Liver (tissue), 9 donors: ENCODE data around the gene EGFLAM. TPM values are rescaled to one million over a fixed set of nuclear protein-coding genes. Genes with fewer than 3 reads are reported as not detected.

Source experiments
- DNase-seq: peaks from one replicate; pipeline ENCODE4 v3.0.0-alpha.2; 2017; ENCODE audit warnings: low spot score
- H3K27ac ChIP-seq, 2 donors: one replicate each; pipeline ENCODE4 v1.7.0; 2013; ENCODE audit warnings: inconsistent platforms in 2 of 2, low read length in 2 of 2, control low read depth in 1 of 2, low read depth in 1 of 2, mild to moderate bottlenecking in 1 of 2
- H3K27me3 ChIP-seq, 4 donors: one replicate each; pipeline versions ENCODE4 v1.6.1 to v1.7.0; 2013; ENCODE audit warnings: low read length in 3 of 4, inconsistent platforms in 1 of 4, mild to moderate bottlenecking in 1 of 4, moderate library complexity in 1 of 4; ENCODE audit not compliant: control insufficient read depth in 4 of 4, insufficient read depth in 4 of 4
- H3K36me3 ChIP-seq, 4 donors: one replicate each; pipeline versions ENCODE4 v1.6.1 to v1.7.0; 2013; ENCODE audit warnings: low read length in 3 of 4, mild to moderate bottlenecking in 3 of 4, low read depth in 1 of 4, moderate library complexity in 1 of 4; ENCODE audit not compliant: control insufficient read depth in 4 of 4, insufficient read depth in 3 of 4
- H3K4me1 ChIP-seq, 4 donors: one replicate each; pipeline versions ENCODE4 v1.6.1 to v1.7.0; 2013; ENCODE audit warnings: low read length in 3 of 4, mild to moderate bottlenecking in 3 of 4, moderate library complexity in 1 of 4; ENCODE audit not compliant: control insufficient read depth in 4 of 4, insufficient read depth in 4 of 4
- H3K4me3 ChIP-seq, 3 donors: one replicate each; pipeline versions ENCODE4 v1.6.1 to v1.7.0; 2013; ENCODE audit warnings: low read length in 3 of 3, control low read depth in 1 of 3, low read depth in 1 of 3, mild to moderate bottlenecking in 1 of 3
- H3K9ac ChIP-seq, 2 donors: one replicate each; pipeline ENCODE4 v1.7.0; 2013; ENCODE audit warnings: low read length in 2 of 2, mild to moderate bottlenecking in 2 of 2, moderate library complexity in 2 of 2, control low read depth in 1 of 2, low read depth in 1 of 2
- H3K9me3 ChIP-seq, 4 donors: one replicate each; pipeline versions ENCODE4 v1.6.1 to v1.7.0; 2013; ENCODE audit warnings: low read length in 3 of 4; ENCODE audit not compliant: control insufficient read depth in 4 of 4
- ATF3 ChIP-seq: IDR thresholded peaks from 2 replicates; pipeline ENCODE4 v1.6.1; 2016; ENCODE audit warnings: antibody characterized with exemption
- EGR1 ChIP-seq, 2 donors: IDR thresholded peaks; 2 replicates each; pipeline ENCODE4 v1.6.1; 2016 to 2018; ENCODE audit warnings: antibody characterized with exemption in 2 of 2, low read depth in 2 of 2
- FOXA1 ChIP-seq: IDR thresholded peaks from 2 replicates; pipeline ENCODE4 v1.6.1; 2016; ENCODE audit warnings: antibody characterized with exemption
- FOXA2 ChIP-seq: IDR thresholded peaks from 2 replicates; pipeline ENCODE4 v1.6.1; 2016; ENCODE audit warnings: antibody characterized with exemption
- GABPA ChIP-seq, 2 donors: IDR thresholded peaks in 1 of 2; conservative IDR thresholded peaks in 1 of 2; 2 replicates each; pipeline ENCODE4 v1.6.1; 2016; ENCODE audit warnings: antibody characterized with exemption in 2 of 2, mild to moderate bottlenecking in 1 of 2, moderate library complexity in 1 of 2
- HNF4A ChIP-seq, 2 donors: conservative IDR thresholded peaks; 2 replicates each; pipeline ENCODE4 v1.6.1; 2016; ENCODE audit warnings: antibody characterized with exemption in 2 of 2, mild to moderate bottlenecking in 2 of 2
- HNF4G ChIP-seq: IDR thresholded peaks from 2 replicates; pipeline ENCODE4 v1.6.1; 2016; ENCODE audit warnings: antibody characterized with exemption
- JUND ChIP-seq, 2 donors: IDR thresholded peaks; 2 replicates each; pipeline ENCODE4 v1.6.1; 2016; ENCODE audit warnings: antibody characterized with exemption in 2 of 2
- MAX ChIP-seq: IDR thresholded peaks from 2 replicates; pipeline ENCODE4 v1.6.1; 2016; ENCODE audit warnings: antibody characterized with exemption
- NR2F2 ChIP-seq: IDR thresholded peaks from 2 replicates; pipeline ENCODE4 v1.6.1; 2016; ENCODE audit warnings: antibody characterized with exemption
- RAD21 ChIP-seq, 2 donors: IDR thresholded peaks; 2 replicates each; pipeline ENCODE4 v1.6.1; 2016; ENCODE audit warnings: antibody characterized with exemption in 2 of 2, mild to moderate bottlenecking in 2 of 2
- REST ChIP-seq: IDR thresholded peaks from 2 replicates; pipeline ENCODE4 v1.6.1; 2016; ENCODE audit warnings: antibody characterized with exemption, mild to moderate bottlenecking
- RXRA ChIP-seq, 2 donors: IDR thresholded peaks; 2 replicates each; pipeline ENCODE4 v1.6.1; 2017 to 2018; ENCODE audit warnings: antibody characterized with exemption in 2 of 2, mild to moderate bottlenecking in 1 of 2
- SP1 ChIP-seq: IDR thresholded peaks from 2 replicates; pipeline ENCODE4 v1.6.1; 2018; ENCODE audit warnings: antibody characterized with exemption, mild to moderate bottlenecking
- TAF1 ChIP-seq: conservative IDR thresholded peaks from 2 replicates; pipeline ENCODE4 v1.6.1; 2016; ENCODE audit warnings: antibody characterized with exemption, mild to moderate bottlenecking
- YY1 ChIP-seq: IDR thresholded peaks from 2 replicates; pipeline ENCODE4 v1.6.1; 2016; ENCODE audit warnings: antibody characterized with exemption, mild to moderate bottlenecking
- ZBTB33 ChIP-seq: IDR thresholded peaks from 2 replicates; pipeline ENCODE4 v1.6.1; 2016; ENCODE audit warnings: antibody characterized with exemption
- WGBS: extraction: QIAGEN DNeasy Blood & Tissue Kit; methylation state at CpG from one replicate; pipeline ENCODE4 v1.1.7; 2013; 5-methylcytosine and 5-hydroxymethylcytosine counted together
- polyA plus RNA-seq, 2 donors: library from polyadenylated mRNA; stranded (reverse) in 1 of 2; unstranded in 1 of 2; fragments of 200-250 nt in 1 of 2; fragments of >200 nt in 1 of 2; fragmentation: Nextera tagmentation in 1 of 2; extraction: Ambion mirVana in 1 of 2; gene quantifications; one replicate each; pipeline versions ENCODE4 v1.2.1 to v1.2.3, GENCODE V29; 2013 to 2015
- total RNA-seq, 2 donors: library from RNA; depleted of rRNA; stranded (reverse); fragments of >200 nt; gene quantifications; one replicate each; pipeline ENCODE4 v1.2.3, GENCODE V29; 2014
- donor health status: healthy.
- donor health status: healthy.
- donor health status: healthy.
- donor health status: healthy.
- donor health status: healthy.

EGFLAM gene
- total and polyA plus RNA-seq, 4 donors: 1.1 to 4.9 (median 1.9) TPM

DNA sequence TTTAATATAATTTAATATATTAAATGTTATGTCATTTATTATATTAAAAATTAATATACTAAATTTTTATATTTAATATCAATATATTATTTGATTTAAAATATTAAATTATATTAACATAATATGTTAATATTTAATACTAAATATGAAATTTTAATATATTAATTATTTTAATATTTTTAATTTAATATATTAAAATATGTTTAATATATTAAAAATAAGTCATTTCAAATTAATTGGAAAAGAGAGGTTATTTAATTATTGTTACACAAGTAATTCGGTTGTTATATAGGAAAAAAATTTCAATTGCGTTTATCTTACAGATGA is 183.9 kb downstream of the EGFLAM start:
- Histone ChIP-seq H3K27me3 (no peaks in the 10 kb centered on the region), H3K9me3 (no peaks in the 10 kb centered on the region), H3K9ac (no peak overlapping the region), H3K27ac (no peak overlapping the region), H3K4me1 (peaks cover 0 to 2% (median 0%) of the 10 kb centered on the region in 4 donors), H3K36me3 (no peaks in the 10 kb centered on the region), H3K4me3 (no peak overlapping the region)
- 90% methylated on average over 2 of the region's 2 CpGs for WGBS
- TF ChIP-seq HNF4A (conservative IDR thresholded peaks at IDR 0.05): no peak
- TF ChIP-seq HNF4G: no peak
- TF ChIP-seq REST: no peak
- no peak for TF ChIP-seq ATF3
- TF ChIP-seq RAD21 (IDR thresholded peaks at IDR 0.05): no peak
- TF ChIP-seq JUND (IDR thresholded peaks at IDR 0.05): no peak
- no peak for TF ChIP-seq GABPA (IDR thresholded peaks at IDR 0.05 in 1 of 2, conservative IDR thresholded peaks at IDR 0.05 in 1 of 2)
- DNase-seq: no peak

DNA sequence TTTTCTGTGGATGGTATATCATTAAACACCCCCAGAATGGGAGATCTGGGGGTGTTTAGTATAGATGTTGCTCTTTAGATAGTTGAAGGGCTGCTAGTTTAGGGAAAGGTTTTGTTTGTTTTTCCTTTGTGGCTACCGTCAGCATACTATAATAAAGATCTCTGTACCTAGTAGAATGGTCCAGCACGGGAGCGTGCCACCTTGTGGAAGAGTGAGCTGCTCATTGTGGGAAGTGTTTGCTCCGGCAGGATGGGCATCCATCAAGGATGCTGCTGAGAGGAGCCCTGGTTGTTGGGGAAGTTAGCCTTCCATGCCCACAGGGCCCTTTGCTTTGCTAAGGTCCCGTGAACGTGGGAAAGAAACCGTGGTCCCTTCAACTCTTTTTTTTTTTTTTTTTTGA is 185.0 kb downstream of the EGFLAM start:
- Histone ChIP-seq H3K4me1 (peaks cover 0 to 2% (median 0%) of the 10 kb centered on the region in 4 donors), H3K27ac (no peak overlapping the region), H3K36me3 (no peaks in the 10 kb centered on the region), H3K27me3 (no peaks in the 10 kb centered on the region), H3K4me3 (no peak overlapping the region), H3K9ac (no peak overlapping the region), H3K9me3 (no peaks in the 10 kb centered on the region)
- TF ChIP-seq ZBTB33 (no peak), MAX (no peak), TAF1 (no peak), EGR1 (IDR thresholded peaks at IDR 0.05; ENCODE audit: low read depth in 2 of 2) (no peak), HNF4G (no peak), YY1 (no peak), JUND (IDR thresholded peaks at IDR 0.05) (no peak), FOXA2 (no peak), NR2F2 (no peak), FOXA1 (no peak), REST (no peak), GABPA (IDR thresholded peaks at IDR 0.05 in 1 of 2, conservative IDR thresholded peaks at IDR 0.05 in 1 of 2) (no peak), ATF3 (no peak), HNF4A (conservative IDR thresholded peaks at IDR 0.05) (no peak), RXRA (IDR thresholded peaks at IDR 0.05) (no peak), SP1 (no peak), RAD21 (IDR thresholded peaks at IDR 0.05) (no peak)
- WGBS: 86% methylated on average over 7 of the region's 7 CpGs
- DNase-seq: no peak
